BJ (cell line): Measurements from ENCODE around the gene SS18L1. TPM values are rescaled to one million over a fixed set of nuclear protein-coding genes. Genes with fewer than 3 reads are reported as not detected.

ENCODE experiments used
- CTCF ChIA-PET: fragments of 350-600 bp; formaldehyde crosslinking; extraction: SDS; loops from one replicate; lab custom pipeline; 2021; ENCODE audit warnings: antibody characterized with exemption, inconsistent platforms; lab: Yijun Ruan, JAX
- POLR2A ChIA-PET: fragments of 300-600 bp; sonication (Branson Sonifier 250); formaldehyde crosslinking; extraction: SDS; loops from one replicate; lab custom pipeline; 2021; ENCODE audit warnings: antibody characterized with exemption; lab: Charles Lee
- DNase-seq: peaks from one replicate; pipeline ENCODE4 v3.0.0-alpha.2; 2011; ENCODE audit warnings: low read depth
- H3K27me3 ChIP-seq: 2 replicates; pipeline ENCODE4 v1.6.0; 2011; ENCODE audit warnings: low read length; ENCODE audit not compliant: control insufficient read depth, insufficient read depth
- H3K36me3 ChIP-seq: 2 replicates; pipeline ENCODE4 v1.5.1; 2011; ENCODE audit warnings: low read length; ENCODE audit not compliant: control insufficient read depth, insufficient read depth
- H3K4me3 ChIP-seq: 2 replicates; pipeline ENCODE4 v1.5.1; 2011; ENCODE audit warnings: low read depth, mild to moderate bottlenecking, control low read depth, low read length
- CTCF ChIP-seq: IDR thresholded peaks from 2 replicates; pipeline ENCODE4 v1.5.1; 2011; ENCODE audit warnings: low read depth, mild to moderate bottlenecking, control low read depth, inconsistent platforms, low read length, moderate library complexity; ENCODE audit not compliant: insufficient read depth
- polyA plus RNA-seq: library from polyadenylated mRNA; depleted of rRNA; stranded (reverse); fragments of >200 nt; gene quantifications from 2 replicates; pipeline ENCODE4 v1.2.3, GENCODE V29; 2011

SS18L1 gene
- polyA plus RNA-seq, 1 experiment: 6.7 TPM

- TF ChIP-seq CTCF: peak; percentile 81
- CTCF ChIA-PET: interaction anchor here (0.8 to 2.3 kb wide), 9 partner anchors 10 to 151 kb away, joined by 3 to 14 read pairs (median 5); no protein-coding TSS in a partner anchor
- peaks cover 8% of the 10 kb centered on the region for H3K36me3 ChIP-seq
- H3K4me3 ChIP-seq: no peak overlapping the region
- H3K27me3 ChIP-seq: no peaks in the 10 kb centered on the region
- POLR2A ChIA-PET: no interaction called here
- no peak for DNase-seq
Observed at GRCh38 chr20:62156592-62157386, 13.2 kb downstream of the SS18L1 start.

GRCh38 chr20:62157387-62158087, 14.0 kb downstream of the SS18L1 start:
- ChIA-PET POLR2A (no interaction called here), CTCF (interaction anchor here (1.2 to 2.3 kb wide), 3 partner anchors 10 to 147 kb away, joined by 8 to 14 read pairs (median 9); no protein-coding TSS in a partner anchor)
- DNase-seq: no peak
- Histone ChIP-seq H3K36me3 (peaks cover 10% of the 10 kb centered on the region), H3K27me3 (no peaks in the 10 kb centered on the region), H3K4me3 (no peak overlapping the region)
- no peak for TF ChIP-seq CTCF

GRCh38 chr20:62158088-62158400, 14.5 kb downstream of the SS18L1 start:
- no peak overlapping the region for H3K4me3 ChIP-seq
- peaks cover 15% of the 10 kb centered on the region for H3K36me3 ChIP-seq
- no peaks in the 10 kb centered on the region for H3K27me3 ChIP-seq
- no peak for TF ChIP-seq CTCF
- DNase-seq: no peak
- ChIA-PET POLR2A (no interaction called here), CTCF (no interaction called here)

GRCh38 chr20:62158541-62158940, 15.0 kb downstream of the SS18L1 start:
- ChIA-PET POLR2A (no interaction called here), CTCF (interaction anchor here (0.6 kb wide), 1 partner anchor 26 kb away, joined by 4 read pairs; no protein-coding TSS in a partner anchor)
- H3K4me3 ChIP-seq: no peak overlapping the region
- no peak for DNase-seq
- no peaks in the 10 kb centered on the region for H3K27me3 ChIP-seq
- TF ChIP-seq CTCF: no peak
- peaks cover 18% of the 10 kb centered on the region for H3K36me3 ChIP-seq

- no peaks in the 10 kb centered on the region for H3K27me3 ChIP-seq
- no peak for DNase-seq
- H3K4me3 ChIP-seq: no peak overlapping the region
- CTCF ChIA-PET: interaction anchor here (0.6 kb wide), 1 partner anchor 26 kb away, joined by 4 read pairs; no protein-coding TSS in a partner anchor
- TF ChIP-seq CTCF: no peak
- POLR2A ChIA-PET: no interaction called here
- H3K36me3 ChIP-seq: peaks cover 19% of the 10 kb centered on the region
Observed at GRCh38 chr20:62159052-62159451, 15.5 kb downstream of the SS18L1 start.
